ENCODE data around the gene ILRUN. TPM values are rescaled to one million over a fixed set of nuclear protein-coding genes. Genes with fewer than 3 reads are reported as not detected.
"Not testable (repeated sequence)": the region's sequence is repeated elsewhere in the genome, so short reads cannot be mapped to it uniquely, and the experiment has no call there.

The ILRUN gene
- total RNA-seq, 1 experiment from 2014 or later = 64.6 TPM

DNA sequence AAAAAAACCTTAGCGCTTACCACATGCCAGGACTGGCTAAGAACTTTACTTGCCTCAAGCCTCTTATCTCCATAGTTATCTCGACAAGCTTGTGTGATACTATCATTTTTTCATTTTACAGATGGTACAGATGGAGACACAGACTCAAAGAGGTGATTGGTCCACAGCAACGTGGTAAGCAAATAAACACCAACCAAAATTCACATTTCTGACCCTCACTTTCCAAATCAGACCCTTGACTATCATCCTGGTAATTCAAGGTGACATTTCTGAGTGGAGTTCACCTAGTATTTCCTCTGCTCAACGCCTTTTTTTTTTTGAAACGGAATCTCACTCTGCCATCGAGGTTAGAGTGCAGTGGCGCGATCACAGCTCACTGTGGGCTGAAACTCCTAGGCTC is 25.9 kb upstream of the ILRUN start:
- WGBS (ENCODE audit: extremely low coverage, insufficient read length, low lambda C conversion rate) = no CpG with 5 or more reads among the region's 8 CpGs
- Histone ChIP-seq H3K27ac (ENCODE audit: insufficient read length, low read depth, low read length) (no peak overlapping the region), H2BK15ac (ENCODE audit: low read depth, low read length) (no peak overlapping the region), H3T11ph (ENCODE audit: low read length) (peak overlapping the region; percentile 53), H3K9me3 (ENCODE audit: control insufficient read depth, low read depth, low read length) (no peaks in the 10 kb centered on the region), H4K5ac (ENCODE audit: insufficient read length, low read depth, low read length) (no peak overlapping the region), H3K27me3 (ENCODE audit: insufficient read depth, low read length) (no peaks in the 10 kb centered on the region), H3K79me1 (ENCODE audit: insufficient read depth, low read depth, low read length, poor library complexity, severe bottlenecking) (no peaks in the 10 kb centered on the region), H2AFZ (ENCODE audit: low read length) (no peak overlapping the region), H3K79me2 (ENCODE audit: insufficient read depth, low read length) (no peaks in the 10 kb centered on the region), H2BK5ac (ENCODE audit: insufficient read length, low read length) (no peak overlapping the region), H3K4me1 (ENCODE audit: insufficient read depth, low read length) (peaks cover 2% of the 10 kb centered on the region; the same call in 1 of the 2 replicates), H2BK12ac (ENCODE audit: insufficient read length, low read depth, low read length) (no peak overlapping the region), H3K9ac (ENCODE audit: extremely low read depth, insufficient read length, low read length) (no peak overlapping the region), H4K8ac (replicated peaks; ENCODE audit: insufficient read length, low read depth, low read length) (no peak overlapping the region), H2AK5ac (ENCODE audit: insufficient read length, low read length) (no peak overlapping the region), H3K23ac (ENCODE audit: insufficient read length, low read depth, low read length) (no peak overlapping the region), H2BK20ac (ENCODE audit: low read depth, low read length, poor library complexity, severe bottlenecking) (no peak overlapping the region), H3K4ac (ENCODE audit: low read depth, low read length) (no peak overlapping the region), H3K14ac (ENCODE audit: insufficient read depth, low read length) (no peak overlapping the region), H3K4me2 (ENCODE audit: insufficient read depth, insufficient read length, low read length) (no peak overlapping the region), H3K56ac (ENCODE audit: insufficient read length, low read depth, low read length) (no peak overlapping the region), H4K91ac (ENCODE audit: insufficient read length, low read depth, low read length) (no peak overlapping the region), H4K20me1 (ENCODE audit: control insufficient read depth, insufficient read depth, insufficient read length) (no peaks in the 10 kb centered on the region), H2BK120ac (ENCODE audit: low read depth, low read length, poor library complexity, severe bottlenecking) (no peak overlapping the region), H3K23me2 (ENCODE audit: insufficient read length, low read depth, low read length, poor library complexity, severe bottlenecking) (no peaks in the 10 kb centered on the region), H3K18ac (ENCODE audit: insufficient read length, low read depth, low read length) (no peak overlapping the region)
- no peak for DNase-seq
- Mint-ChIP-seq H3K36me3 (ENCODE audit: insufficient read depth in 1 of 3, low read depth in 3 of 3) (peaks cover 0 to 5% (median 5%) of the 10 kb centered on the region in 3 experiments; a peak in 5 of 7 replicates), H3K27me3 (ENCODE audit: low read depth) (no peaks in the 10 kb centered on the region; the same call in 1 of the 2 replicates), H3K9me3 (peaks cover 6 to 8% of the 10 kb centered on the region in 2 experiments), H3K4me1 (peaks cover 20 to 30% of the 10 kb centered on the region in 2 experiments), H3K27ac (peak overlapping the region in 2 of 3 experiments; percentile 77 to 83; a peak in 3 of 7 replicates), H3K4me3 (no peak overlapping the region)
- TF ChIP-seq, protein P1, sequence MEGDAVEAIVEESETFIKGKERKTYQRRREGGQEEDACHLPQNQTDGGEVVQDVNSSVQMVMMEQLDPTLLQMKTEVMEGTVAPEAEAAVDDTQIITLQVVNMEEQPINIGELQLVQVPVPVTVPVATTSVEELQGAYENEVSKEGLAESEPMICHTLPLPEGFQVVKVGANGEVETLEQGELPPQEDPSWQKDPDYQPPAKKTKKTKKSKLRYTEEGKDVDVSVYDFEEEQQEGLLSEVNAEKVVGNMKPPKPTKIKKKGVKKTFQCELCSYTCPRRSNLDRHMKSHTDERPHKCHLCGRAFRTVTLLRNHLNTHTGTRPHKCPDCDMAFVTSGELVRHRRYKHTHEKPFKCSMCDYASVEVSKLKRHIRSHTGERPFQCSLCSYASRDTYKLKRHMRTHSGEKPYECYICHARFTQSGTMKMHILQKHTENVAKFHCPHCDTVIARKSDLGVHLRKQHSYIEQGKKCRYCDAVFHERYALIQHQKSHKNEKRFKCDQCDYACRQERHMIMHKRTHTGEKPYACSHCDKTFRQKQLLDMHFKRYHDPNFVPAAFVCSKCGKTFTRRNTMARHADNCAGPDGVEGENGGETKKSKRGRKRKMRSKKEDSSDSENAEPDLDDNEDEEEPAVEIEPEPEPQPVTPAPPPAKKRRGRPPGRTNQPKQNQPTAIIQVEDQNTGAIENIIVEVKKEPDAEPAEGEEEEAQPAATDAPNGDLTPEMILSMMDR (conservative IDR thresholded peaks at IDR 0.05) = no peak

DNA sequence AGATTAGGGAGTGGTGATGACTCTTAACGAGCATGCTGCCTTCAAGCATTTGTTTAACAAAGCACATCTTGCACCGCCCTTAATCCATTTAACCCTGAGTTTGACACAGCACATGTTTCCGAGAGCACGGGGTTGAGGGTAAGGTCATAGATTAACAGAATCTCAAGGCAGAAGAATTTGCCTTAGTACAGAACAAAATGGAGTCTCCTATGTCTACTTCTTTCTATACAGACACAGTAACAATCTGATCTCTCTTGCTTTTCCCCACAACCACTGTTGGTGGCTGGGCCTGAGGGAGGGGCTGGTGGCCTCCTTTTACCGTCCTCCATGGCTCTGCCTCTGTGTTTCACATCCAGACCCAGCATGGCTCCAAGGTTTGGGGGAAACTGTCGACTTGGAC is 23.6 kb upstream of the ILRUN start:
- H3K23ac ChIP-seq (ENCODE audit: insufficient read length, low read depth, low read length); H4K5ac ChIP-seq (ENCODE audit: insufficient read length, low read depth, low read length); H3K36me3 Mint-ChIP-seq (ENCODE audit: insufficient read depth in 1 of 3, low read depth in 3 of 3); H3K9me3 Mint-ChIP-seq; H3K27me3 Mint-ChIP-seq (ENCODE audit: low read depth); H2BK15ac ChIP-seq (ENCODE audit: low read depth, low read length); H3K4me2 ChIP-seq (ENCODE audit: insufficient read depth, insufficient read length, low read length); H2BK120ac ChIP-seq (ENCODE audit: low read depth, low read length, poor library complexity, severe bottlenecking); H3K23me2 ChIP-seq (ENCODE audit: insufficient read length, low read depth, low read length, poor library complexity, severe bottlenecking); H4K8ac ChIP-seq (replicated peaks; ENCODE audit: insufficient read length, low read depth, low read length); H2BK5ac ChIP-seq (ENCODE audit: insufficient read length, low read length); H2BK12ac ChIP-seq (ENCODE audit: insufficient read length, low read depth, low read length); H3K27me3 ChIP-seq (ENCODE audit: insufficient read depth, low read length); H3K56ac ChIP-seq (ENCODE audit: insufficient read length, low read depth, low read length); H3K9me3 ChIP-seq (ENCODE audit: control insufficient read depth, low read depth, low read length); H4K20me1 ChIP-seq (ENCODE audit: control insufficient read depth, insufficient read depth, insufficient read length); H3K18ac ChIP-seq (ENCODE audit: insufficient read length, low read depth, low read length); H3T11ph ChIP-seq (ENCODE audit: low read length); H2AFZ ChIP-seq (ENCODE audit: low read length); H3K4me1 ChIP-seq (ENCODE audit: insufficient read depth, low read length); H2BK20ac ChIP-seq (ENCODE audit: low read depth, low read length, poor library complexity, severe bottlenecking); H3K79me1 ChIP-seq (ENCODE audit: insufficient read depth, low read depth, low read length, poor library complexity, severe bottlenecking); H2AK5ac ChIP-seq (ENCODE audit: insufficient read length, low read length); H3K14ac ChIP-seq (ENCODE audit: insufficient read depth, low read length); H3K4ac ChIP-seq (ENCODE audit: low read depth, low read length); H4K91ac ChIP-seq (ENCODE audit: insufficient read length, low read depth, low read length); H3K9ac ChIP-seq (ENCODE audit: extremely low read depth, insufficient read length, low read length); H3K79me2 ChIP-seq (ENCODE audit: insufficient read depth, low read length); H3K27ac ChIP-seq (ENCODE audit: insufficient read length, low read depth, low read length); DNase-seq: not testable (repeated sequence)
- peaks cover 20 to 30% of the 10 kb centered on the region in 2 experiments for H3K4me1 Mint-ChIP-seq
- peak overlapping the region; percentile 59 to 87 (median 79); a peak in 4 of 7 replicates for H3K27ac Mint-ChIP-seq
- no CpG with 5 or more reads among the region's 6 CpGs for WGBS (ENCODE audit: extremely low coverage, insufficient read length, low lambda C conversion rate)
- H3K4me3 Mint-ChIP-seq = peak overlapping the region; percentile 54 to 66; a peak in 3 of 5 replicates
